ENCODE measurements around the gene AFG3L2. TPM values are rescaled to one million over a fixed set of nuclear protein-coding genes. Genes with fewer than 3 reads are reported as not detected.

Gene AFG3L2
- total RNA-seq, 1 experiment from 2014 or later = 52.6 TPM

GRCh38 chr18:12361770-12362378, 15.2 kb downstream of the AFG3L2 start:
- no peak for DNase-seq (ENCODE audit: low spot score)

DNA sequence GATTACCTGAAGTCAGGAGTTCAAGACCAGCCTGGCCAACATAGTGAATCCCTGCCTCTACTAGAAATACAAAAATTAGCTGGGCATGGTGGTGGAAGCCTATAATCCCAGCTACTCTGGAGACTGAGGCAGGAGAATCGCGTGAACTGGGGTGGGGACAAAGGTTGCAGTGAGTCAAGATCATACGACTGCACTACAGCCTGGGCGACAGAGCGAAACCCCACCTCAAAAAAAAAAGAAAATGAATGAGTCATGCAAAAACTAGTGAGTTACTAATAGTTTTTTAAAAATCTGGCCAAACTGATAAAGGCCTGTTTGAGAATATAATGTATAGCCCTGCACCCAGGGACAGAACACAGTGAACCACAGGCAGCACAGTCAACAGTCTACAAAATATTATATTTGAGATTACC, 17.5 kb downstream of the AFG3L2 start:
- no peak for DNase-seq (ENCODE audit: low spot score)

DNA sequence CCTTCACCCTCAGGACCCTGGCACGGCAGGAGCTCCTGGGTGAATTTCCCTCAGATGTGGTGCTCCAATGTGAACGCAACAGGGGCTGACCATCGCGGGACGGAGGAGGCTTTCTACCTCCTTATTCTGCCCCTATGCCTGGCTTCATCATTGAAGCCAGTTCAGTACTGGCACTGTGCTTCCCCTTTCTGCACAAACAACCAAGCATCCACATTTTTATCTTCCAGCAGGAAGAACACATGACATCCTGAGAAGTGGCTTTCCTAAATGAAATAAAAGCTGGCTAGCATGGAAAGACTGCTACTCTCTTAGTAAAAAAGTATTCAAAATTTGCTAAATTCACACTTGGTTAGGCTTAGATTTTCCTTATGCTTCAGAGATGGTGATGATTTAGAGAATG, 24.8 kb downstream of the AFG3L2 start:
- DNase-seq (ENCODE audit: low spot score) = no peak

DNA sequence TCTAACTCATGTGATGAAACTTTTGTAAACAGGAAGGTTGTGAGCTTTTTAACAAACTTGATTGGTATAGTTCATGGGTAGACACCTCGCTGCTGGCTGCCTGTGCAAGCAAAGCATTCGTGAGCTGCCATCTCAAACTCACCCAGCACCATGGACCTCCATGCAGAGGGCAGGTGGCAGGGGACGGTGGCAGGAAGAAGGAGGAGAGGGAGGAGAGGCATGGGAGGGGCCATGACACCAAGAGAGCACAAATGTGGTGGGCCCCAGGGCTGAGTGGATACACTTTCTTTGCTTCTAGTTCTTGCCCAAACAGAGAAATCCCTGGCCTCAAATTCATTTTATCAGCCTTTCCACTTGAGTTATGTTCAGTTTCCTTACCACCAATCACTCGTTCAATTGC, 29.1 kb downstream of the AFG3L2 start:
- DNase-seq (ENCODE audit: low spot score) = no peak

DNA sequence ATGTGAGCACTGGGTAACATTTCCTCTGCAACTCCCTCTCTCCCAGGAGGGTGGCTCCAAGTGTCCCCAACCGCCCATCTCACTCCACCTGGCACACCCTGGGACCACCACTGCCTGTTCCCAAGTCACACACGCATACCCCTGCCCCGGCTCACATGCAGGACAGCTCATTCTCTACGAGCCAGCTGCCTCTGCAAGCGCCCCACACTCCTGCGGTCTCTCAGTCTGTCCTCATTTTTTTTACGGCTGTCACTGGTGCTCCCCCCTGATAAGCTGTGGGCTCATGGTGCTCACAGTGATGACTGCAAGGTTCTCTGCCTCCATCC, 30.8 kb downstream of the AFG3L2 start:
- DNase-seq (ENCODE audit: low spot score) = no peak

- no peak for DNase-seq (ENCODE audit: low spot score)
Measured at GRCh38 chr18:12345491-12346239, 31.4 kb downstream of the AFG3L2 start.

- no peak for DNase-seq (ENCODE audit: low spot score)
Measured at GRCh38 chr18:12342661-12343060, 34.4 kb downstream of the AFG3L2 start.

GRCh38 chr18:12340945-12341660, 35.9 kb downstream of the AFG3L2 start:
- DNase-seq (ENCODE audit: low spot score) = no peak

- no peak for DNase-seq (ENCODE audit: low spot score)
Measured at GRCh38 chr18:12338382-12338781, 38.6 kb downstream of the AFG3L2 start.

DNA sequence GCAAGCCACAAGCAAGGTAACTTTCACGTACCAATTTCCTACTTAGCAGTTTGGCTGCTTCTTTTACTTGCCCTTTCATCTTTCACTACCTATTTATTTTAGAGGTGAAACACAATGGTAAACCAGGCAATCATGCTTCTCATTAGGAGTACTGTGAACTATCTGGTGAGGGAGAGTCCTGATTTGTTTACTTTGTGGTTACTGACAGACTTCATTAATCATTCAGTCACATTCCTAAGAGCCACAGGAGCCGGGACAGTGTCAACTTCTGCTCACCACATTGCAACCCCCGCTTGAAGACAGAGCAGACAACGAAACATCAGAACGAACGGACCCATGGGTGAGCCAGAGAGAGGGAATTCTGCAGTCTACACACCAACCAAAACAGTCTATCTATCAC, 40.1 kb downstream of the AFG3L2 start:
- DNase-seq (ENCODE audit: low spot score) = peak; percentile 56

GRCh38 chr18:12336171-12336613, 40.8 kb downstream of the AFG3L2 start:
- DNase-seq (ENCODE audit: low spot score) = no peak

- DNase-seq (ENCODE audit: low spot score) = no peak
Measured at GRCh38 chr18:12335503-12335902, 41.5 kb downstream of the AFG3L2 start.

DNA sequence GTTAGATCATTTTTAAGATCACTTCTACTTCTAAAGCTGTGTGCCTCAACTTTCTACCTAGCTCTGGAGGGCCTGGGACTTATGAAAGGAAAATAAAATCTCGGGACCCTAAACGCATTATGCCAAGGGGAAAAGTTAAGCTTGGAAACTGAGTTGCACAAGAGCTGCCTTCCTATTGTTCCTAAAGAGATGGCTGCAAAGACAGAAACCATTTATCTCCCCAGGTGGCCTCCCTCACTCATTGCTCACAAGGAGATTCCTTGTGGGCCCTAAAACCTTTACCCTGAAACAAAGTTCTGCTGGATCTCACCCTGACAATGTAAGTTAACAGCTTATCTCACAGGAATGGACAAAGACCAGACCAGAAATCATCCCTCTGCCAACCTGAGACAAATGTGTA, 42.2 kb downstream of the AFG3L2 start:
- no peak for DNase-seq (ENCODE audit: low spot score)

GRCh38 chr18:12334366-12334808, 42.6 kb downstream of the AFG3L2 start:
- DNase-seq (ENCODE audit: low spot score) = no peak

DNA sequence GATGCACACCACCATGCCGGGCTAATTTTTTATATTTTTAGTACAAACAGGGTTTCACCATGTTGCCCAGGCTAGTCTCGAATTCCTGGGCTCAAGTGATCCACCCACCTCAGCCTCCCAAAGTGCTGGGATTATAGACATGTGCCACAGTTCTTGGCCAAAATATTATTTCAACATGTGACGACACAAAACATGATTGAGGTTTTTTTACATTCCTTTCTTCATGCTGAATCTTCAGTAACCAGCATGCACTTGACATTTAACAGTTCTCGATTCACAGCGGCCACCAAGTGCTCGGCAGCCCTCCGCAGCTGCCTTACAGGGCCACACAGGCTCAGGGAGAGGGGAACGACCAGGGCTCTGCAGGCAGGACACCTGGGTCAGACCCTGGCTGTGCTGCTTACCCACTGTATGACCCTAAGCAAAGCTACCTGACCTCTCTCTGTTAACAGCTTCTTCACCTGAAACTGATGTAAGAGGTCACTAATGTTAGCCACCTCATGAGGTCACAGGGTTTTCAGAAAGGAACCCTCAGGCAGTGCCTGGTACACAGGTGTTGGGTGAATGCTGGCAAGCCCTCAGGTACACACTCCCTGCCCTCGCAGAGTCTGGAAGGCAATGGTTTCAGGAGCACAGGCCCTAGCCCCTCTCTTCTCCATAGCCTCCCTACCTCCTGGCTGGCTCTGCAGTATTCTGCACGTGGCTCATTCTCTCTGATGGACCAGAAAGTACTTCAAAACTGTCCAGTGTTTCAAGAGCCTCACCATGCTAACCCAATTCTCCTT, 43.3 kb downstream of the AFG3L2 start:
- no peak for DNase-seq (ENCODE audit: low spot score)

DNA sequence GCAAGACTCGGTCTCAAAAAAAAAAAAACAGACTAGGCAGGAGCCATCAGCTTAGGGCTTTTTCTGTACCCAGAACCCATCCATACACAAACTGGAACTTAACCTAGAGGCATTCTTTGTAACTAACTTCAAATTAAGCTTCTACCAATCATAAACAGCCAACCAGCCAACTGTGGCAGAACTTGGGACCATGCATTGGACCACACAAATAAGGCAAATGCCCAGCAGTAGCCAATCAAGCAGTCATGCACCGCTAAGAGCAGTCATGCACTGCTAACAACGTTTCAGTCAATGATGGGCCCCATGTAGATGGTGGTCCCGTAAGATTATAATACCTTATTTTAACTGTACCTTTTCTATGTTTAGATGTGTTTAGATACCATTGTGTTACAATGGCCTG, 46.3 kb downstream of the AFG3L2 start:
- DNase-seq (ENCODE audit: low spot score) = no peak

GRCh38 chr18:12329125-12329698, 47.8 kb downstream of the AFG3L2 start:
- DNase-seq (ENCODE audit: low spot score) = no peak

DNA sequence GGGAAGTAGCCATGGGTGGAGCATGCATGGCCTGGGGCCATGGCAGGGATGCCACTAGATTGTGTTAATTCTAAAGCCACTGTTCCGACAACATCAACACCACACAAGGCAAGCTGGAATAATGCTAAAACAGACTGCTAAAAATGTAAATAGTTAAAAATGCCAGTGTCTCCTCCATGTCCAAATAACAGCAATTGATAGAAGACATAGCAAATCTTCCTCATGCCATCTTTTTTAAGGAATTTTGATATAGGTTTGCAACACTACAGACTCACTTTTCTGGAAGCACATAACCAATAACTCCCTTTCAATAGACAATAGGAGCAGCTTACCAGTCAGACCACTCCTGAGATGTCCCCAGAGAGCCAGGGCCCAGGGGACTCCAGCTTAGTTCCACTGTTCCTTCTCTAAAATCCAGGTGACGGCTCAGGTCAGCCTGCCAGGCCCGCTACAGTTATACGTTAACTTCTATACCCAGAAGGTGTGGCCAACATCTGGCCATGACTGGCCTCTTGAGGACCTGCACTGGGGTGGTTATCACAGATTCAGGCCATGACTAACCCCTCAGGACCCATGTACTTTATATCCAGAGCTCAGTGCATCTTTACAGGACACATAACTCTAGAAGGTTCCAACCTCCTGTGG, 48.7 kb downstream of the AFG3L2 start:
- DNase-seq (ENCODE audit: low spot score) = no peak

DNA sequence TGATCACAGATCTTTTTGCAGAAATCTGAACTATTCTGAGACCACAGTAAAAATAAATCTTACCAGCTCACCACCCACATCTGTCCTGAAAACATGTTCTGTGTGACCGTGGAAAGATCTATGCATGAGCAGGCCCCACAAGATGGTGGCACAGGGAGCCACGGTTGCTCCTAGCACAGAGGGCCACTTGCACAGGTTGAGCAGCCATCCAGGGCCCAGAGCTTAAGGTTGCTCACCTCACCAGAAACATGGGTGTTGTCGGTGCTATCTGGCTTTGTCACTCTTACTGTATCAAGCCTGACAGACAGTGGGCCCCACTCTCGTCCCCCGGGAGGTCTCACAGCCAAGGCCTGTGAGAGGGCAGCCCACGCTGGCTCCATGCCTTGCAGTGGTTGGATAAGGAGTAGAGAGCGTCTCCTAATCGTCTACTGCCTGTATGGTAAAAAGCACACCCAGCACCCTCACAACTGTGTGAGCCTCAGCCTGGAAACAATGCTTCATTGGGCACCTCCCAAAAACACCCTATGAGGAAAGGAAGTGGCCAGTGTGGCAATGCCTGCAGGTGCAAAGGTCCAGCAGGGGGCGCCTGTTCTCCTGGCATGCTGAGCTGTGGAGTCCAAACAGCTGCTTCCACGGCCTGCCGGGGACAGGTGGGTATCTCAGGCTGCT, 49.4 kb downstream of the AFG3L2 start:
- peak; percentile 70 for DNase-seq (ENCODE audit: low spot score)

GRCh38 chr18:12326711-12327460, 50.1 kb downstream of the AFG3L2 start:
- DNase-seq (ENCODE audit: low spot score) = no peak
